ENCODE data around the gene UBA52.
A peak's percentile ranks its signal among the peaks of the same experiment; 100 is the strongest.
"Not testable (repeated sequence)": the region's sequence is repeated elsewhere in the genome, so short reads cannot be mapped to it uniquely, and the experiment has no call there.

UBA52 gene
- 614 to 732 reads per million in 2 donors for total RNA-seq

DNA sequence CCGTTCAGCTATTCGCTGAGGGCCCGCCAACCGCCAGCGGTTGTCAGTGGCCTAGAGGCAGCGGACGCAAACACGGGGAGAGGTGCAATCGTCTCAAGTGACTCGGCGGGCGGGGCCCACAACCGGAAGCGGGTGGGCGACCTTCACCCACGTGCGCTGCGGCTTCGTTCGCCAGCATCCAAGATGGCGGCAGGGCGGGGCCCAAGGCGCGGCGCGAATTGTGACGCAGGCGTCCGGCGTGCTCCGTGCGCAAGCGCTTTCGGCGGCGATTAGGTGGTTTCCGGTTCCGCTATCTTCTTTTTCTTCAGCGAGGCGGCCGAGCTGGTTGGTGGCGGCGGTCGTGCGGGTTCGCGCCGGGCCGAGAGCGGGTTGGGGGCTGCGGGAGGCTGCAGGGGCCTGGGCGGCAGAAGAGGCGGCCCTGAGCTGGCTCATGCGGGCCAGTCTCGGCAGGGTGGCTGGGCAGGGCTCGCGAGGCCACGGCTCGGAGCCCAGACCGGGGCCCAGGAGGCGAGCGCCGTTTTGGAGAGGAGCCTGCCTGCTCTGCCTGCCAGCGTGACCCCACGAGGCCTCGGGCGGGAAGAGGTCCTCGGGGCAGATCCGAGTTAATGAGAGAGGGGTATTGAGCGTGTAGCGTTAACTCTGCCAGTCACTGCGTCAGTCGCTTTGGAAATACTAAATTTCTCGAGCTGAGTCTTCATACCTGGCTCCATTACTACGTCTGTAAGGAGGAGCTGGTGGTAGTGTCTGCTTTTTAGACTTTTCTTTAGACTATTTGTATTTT lies at the start of gene UBA52:
UBA52 (plus strand) TSS at position 294 of the 781 bp plus-strand sequence. CDS start 1,444 bp downstream, outside the sequence.
- peak; percentile 98 for DNase-seq

DNA sequence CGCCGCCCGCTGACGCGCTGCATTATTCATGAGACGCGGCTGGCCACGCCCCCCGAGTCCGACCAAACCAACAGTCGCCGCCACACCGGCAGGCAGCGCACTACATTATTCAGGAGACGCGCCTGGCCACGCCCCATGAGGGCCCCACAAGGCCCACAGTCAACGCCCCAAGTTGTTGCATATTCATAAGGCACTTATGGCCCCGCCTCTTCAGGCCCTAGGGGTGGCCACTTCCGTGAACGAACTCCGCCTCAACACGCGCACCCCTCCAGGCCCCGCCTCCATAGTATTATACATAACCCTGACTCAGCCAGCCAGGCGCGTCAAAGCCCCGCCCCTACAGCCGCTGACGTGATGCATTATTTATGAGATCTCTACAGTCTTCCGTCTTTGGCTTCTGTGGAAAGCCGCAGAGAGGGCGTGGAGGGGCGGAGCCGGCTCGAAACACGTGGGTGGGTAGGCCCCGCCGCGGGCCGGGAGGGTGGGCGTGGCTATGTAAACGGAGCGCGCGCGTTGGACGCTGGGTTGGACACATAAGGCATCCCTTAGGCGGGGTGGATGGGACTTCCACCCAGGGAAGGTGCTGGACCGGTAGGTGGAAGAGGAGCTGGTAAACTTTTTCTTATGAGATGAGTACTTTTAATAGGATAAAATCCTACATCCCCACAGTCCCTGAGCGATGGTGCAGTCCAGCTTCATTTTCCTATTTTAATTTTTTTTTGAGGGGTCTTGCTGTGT lies 49.4 kb upstream of the UBA52 start:
- peak; percentile 100 for DNase-seq

DNA sequence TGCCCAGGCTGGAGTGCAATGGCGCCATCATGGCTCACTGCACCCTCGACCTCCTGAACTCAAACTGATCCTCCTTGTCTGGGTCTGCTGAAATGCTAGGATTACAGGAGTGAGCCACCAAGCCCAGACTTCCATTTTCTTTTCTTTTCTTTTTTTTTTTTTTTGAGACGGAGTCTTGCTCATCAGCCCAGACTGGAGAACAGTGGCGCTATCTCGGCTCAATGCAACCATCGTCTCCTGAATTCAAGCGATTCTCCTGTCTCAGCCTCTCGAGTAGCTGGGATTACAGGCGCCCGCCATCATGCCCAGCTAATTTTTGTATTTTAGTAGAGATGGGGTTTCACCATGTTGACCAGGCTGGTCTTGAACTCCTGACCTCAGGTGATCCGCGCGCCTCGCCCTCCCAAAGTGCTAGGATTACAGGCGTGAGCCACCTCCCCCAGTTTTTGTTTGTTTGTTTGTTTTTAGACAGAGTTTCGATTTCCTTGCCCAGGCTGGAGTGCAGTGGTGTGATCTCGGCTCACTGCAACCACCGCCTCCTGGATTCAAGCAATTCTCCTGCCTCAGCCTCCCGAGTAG lies 48.7 kb upstream of the UBA52 start:
- not testable (repeated sequence) for DNase-seq

GRCh38 chr19:18523841-18524240 lies 47.8 kb upstream of the UBA52 start:
- no peak for DNase-seq

GRCh38 chr19:18526316-18526715 lies 45.3 kb upstream of the UBA52 start:
- DNase-seq = no peak

DNA sequence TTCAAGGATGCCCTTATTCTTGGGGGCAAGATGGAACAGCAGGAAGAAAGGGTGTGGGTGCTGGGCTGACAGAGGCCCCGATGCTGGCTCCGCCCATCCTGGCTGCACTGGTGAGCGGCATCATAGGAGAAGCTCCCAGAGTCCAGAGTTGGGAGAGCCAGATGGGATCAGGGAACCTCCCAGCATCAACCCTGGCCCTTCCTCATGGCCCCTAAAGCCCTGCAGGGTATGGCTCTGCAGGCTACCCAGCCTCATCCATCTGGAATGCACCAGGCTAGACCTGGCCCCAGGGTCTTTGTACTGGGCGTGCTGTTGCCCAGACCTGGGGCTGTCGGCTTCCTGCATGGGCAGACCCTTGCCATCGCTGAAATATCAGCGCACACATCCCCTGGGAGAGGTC lies 41.9 kb upstream of the UBA52 start:
- DNase-seq = no peak

- DNase-seq = no peak
Measured at GRCh38 chr19:18531485-18531884, 40.2 kb upstream of the UBA52 start.

GRCh38 chr19:18532168-18532890 lies 39.3 kb upstream of the UBA52 start:
- no peak for DNase-seq

DNA sequence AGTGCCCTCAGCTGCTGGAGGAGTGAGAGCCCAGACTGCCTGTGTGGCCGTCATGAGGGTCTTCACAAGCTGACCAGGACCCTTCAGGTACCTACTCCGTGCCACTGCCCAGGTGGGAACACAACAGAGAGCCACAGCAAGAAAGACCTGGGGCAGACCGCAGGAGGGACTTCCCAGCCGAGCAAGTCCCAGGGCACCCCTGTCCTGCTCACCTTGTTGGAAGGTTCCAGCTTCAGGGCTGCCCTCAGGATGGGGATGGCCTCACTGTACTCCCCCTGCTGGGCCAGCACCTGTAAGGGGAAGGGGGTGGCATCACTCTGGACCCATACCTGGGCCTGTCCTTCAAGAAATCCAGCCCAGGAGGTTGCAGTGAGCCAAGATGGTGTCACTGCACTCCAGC lies 38.6 kb upstream of the UBA52 start:
- no peak for DNase-seq

DNA sequence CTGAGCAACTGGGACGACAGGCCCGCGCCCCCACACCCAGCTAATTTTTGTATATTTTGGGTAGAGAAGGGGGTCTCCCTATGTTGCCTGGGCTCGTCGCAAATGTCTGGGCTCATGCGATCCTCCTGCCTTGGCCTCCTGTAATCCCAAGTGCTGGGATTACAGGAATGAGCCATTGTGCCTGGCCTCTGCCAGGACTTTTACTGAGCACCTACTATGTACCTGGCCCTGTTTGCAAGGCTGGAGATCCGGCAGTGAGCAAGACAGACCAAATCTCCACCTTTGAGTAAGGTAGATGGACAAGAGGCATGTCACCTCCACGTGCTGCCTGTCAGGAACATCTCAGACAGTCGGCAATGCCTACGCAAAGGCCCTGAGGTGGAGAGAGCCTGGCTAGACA lies 35.2 kb upstream of the UBA52 start:
- DNase-seq = no peak

DNA sequence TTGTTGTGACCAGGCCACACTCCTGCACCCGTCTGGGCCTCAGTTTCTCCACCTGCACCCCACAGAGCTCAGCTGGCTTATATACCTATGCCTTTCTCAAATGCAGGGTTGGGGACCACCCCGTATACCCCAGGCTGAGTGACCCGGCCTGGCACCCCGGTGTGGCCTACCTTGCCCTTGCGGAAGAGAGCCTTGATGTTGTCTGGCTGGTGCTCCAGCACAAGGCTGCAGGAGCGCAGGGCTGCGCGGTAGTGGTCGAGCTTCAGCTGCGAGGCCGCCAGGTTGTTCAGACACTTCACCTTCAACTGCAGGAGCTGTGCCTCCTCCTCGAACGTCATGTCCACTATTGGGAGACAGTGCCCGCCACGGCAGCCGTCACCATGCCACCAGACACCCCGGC lies 34.2 kb upstream of the UBA52 start:
- DNase-seq = no peak

DNA sequence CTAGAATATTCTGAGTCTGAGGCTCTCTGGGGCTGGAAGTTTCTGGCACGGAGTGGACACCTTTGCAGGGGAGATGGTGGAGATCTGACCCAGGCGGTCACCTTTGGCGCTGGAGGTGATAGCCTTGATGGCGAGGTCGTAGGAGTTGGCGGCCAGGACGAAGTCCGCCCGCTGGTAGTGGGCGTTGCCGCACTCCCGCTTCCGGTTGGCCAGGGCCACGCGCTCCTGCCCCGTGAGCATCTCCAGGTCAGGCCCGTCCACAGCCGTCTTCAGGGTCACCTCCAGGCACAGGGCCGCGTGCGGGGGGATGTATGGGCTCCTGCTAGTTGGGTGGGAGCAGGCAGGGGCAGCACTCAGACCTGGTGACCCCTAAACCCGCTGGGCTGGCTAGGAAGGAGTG lies 33.5 kb upstream of the UBA52 start:
- no peak for DNase-seq

GRCh38 chr19:18539372-18539771 lies 32.3 kb upstream of the UBA52 start:
- DNase-seq = no peak

GRCh38 chr19:18540200-18540599 lies 31.5 kb upstream of the UBA52 start:
- DNase-seq = not testable (repeated sequence)

DNA sequence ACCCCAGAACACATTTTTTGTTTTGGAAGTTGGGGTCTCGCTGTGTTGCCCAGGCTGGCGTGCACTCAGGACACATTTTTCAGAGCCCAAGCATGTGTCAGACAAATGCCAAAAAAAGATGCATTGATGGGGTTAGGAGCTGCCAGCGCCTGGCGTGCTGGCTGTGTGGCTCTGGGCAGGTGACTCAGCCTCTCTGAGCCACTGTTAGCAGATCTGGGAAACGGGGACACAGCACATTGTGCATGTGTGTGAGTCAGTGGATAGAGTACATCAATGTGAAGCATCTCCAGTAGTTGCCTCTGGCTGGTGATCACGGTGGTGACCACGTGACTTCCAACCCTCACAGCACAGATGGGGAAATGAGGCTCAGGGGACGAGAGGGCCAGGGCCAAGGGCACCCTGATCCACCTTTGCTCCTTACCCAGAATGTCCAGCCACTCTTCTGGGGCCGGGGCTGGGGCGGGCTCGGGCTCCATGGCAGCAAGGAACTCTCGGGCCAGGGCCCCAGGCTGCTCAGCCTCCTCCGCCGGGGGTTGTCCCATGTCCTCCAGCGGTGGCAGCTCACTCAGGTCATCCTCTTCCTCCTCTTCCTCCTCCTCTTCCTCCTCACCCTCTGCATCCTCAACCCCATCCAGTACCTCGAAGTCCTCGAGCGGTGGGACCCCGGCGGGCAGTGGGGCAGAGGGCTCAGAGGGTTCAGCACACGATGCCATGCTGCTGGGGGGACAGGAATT lies 30.2 kb upstream of the UBA52 start:
- no peak for DNase-seq

DNA sequence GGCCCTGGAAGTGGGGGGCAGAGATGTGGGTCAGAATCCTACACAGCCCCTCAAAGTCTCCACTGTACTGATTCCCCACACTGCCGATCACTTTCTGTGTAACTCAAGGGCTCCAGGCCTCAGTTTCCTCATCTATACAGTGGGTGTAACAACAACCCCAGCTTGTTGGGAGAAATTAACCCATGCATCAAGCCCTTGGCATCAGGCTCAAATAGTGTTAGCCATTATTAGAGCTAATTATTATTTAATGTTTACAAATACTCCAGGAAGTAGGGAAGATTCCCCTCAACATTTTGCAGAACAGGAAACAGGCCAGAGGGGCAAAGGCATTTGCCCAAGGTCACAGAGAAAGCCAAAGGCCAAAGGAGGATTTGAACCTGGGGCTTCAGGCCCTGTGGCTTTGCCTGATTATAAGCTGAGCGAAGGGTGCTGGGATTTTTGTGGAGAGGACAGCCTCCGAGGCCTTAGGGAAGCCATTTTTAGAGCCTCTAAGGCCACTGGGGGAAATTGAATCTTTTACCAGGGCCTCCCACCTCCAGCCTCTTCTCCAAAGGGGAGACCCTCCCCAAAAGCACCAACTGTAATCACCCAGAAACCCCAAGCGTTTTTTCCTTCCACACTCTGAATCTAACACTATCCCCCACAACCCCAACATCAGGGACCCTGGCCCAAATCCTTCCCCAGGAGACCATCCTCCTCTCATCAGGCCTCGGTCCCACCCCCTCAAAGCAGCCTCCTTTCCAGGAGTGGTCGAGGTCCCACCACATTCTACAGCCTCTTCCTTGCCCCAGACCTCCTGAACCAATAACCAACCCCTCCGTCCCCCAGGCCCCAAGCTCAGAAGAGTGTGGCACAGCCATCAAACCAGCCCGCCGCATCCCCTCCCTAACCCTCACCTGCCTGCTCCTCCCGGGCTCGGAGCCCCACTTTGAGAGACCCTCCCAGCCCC lies 29.4 kb upstream of the UBA52 start:
- DNase-seq = peak; percentile 16

DNA sequence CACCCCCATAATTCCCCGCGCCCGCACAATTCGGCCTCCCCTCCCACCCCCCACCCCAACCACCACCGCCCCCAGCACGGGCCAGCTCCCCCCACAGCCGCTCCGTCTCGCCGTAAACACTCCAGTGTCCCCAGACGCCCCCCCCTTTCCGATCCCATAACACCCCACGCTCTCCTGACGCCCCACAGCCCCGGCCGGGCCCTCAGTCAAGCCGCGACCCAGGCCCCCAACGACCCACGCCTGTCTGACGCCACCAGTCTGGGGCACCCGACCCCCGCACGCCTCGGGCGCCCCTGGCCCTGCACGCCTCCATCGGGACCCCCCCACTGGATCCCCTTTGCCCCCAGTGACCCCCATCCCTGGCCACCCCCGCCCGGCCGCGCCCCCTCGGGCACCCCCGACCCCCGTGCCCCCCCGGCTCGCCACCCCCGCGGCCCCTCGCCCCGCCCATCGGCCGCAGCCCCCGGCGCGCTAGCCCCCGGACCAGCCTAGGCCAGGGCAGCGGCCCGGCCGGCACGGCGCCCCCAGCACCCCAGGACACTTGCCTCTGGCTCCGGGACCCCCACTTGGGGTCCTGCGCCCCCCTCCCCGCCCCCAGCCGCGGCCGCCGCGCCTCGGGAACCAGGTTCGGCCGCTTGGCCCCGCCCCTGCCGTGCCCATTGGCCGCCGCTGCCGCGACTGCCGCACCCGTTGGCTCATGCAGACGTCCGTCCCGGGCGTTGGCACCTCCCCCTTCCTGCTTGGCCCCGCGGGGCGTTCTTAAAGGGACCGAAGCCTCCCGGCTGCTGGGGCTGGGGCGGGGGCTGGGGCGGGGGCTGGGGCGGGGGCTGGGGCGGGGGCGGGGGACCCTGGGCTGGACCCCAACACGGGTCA lies 28.5 kb upstream of the UBA52 start, which contains the start of gene FKBP8:
FKBP8 (minus strand) TSS at position 633 of the 873 bp plus-strand sequence. CDS start 1,603 bp downstream, outside the sequence.
- peak; percentile 91 for DNase-seq

- DNase-seq = peak; percentile 59
Measured at GRCh38 chr19:18543814-18544475, 27.7 kb upstream of the UBA52 start.

GRCh38 chr19:18551631-18552030 lies 20.0 kb upstream of the UBA52 start:
- DNase-seq = no peak

Data from T-helper 9 cell (primary cell).